T-helper 1 cell treated with Interleukin-12 subunit alpha and Interleukin-12 subunit beta and Interleukin-4 antibody, amounts not matched to agents 30 μg/mL and 1 μg/mL, for 36 hours (primary cell): ENCODE data around the gene MB21D2.

ENCODE experiments used
- H3K27ac Mint-ChIP-seq: one replicate; pipeline ENCODE4 v1.8.0; 2021; ENCODE audit warnings: mild to moderate bottlenecking, mixed read lengths
- H3K27me3 Mint-ChIP-seq: one replicate; pipeline ENCODE4 v1.8.0; 2021; ENCODE audit warnings: low read depth, mixed read lengths
- H3K36me3 Mint-ChIP-seq: one replicate; pipeline ENCODE4 v1.8.0; 2021; ENCODE audit warnings: low read depth, mixed read lengths
- H3K4me1 Mint-ChIP-seq: one replicate; pipeline ENCODE4 v1.8.0; 2021; ENCODE audit warnings: low read depth, mixed read lengths
- H3K4me3 Mint-ChIP-seq: one replicate; pipeline ENCODE4 v1.8.0; 2021; ENCODE audit warnings: mild to moderate bottlenecking, moderate library complexity, mixed read lengths
- H3K9me3 Mint-ChIP-seq: one replicate; pipeline ENCODE4 v1.8.0; 2021; ENCODE audit warnings: mixed read lengths

MB21D2 gene

GRCh38 chr3:192890347-192891335 is 27.0 kb downstream of the MB21D2 start:
- H3K27me3 Mint-ChIP-seq, result peaks cover 10% of the 10 kb centered on the region
- peak overlapping the region; percentile 37 for H3K4me3 Mint-ChIP-seq
- peak overlapping the region; percentile 83 for H3K27ac Mint-ChIP-seq
- H3K36me3 Mint-ChIP-seq, result peaks cover 36% of the 10 kb centered on the region
- H3K4me1 Mint-ChIP-seq, result peaks cover 84% of the 10 kb centered on the region
- H3K9me3 Mint-ChIP-seq, result peaks cover 3% of the 10 kb centered on the region

- Mint-ChIP-seq H3K4me3 (no peak overlapping the region), H3K9me3 (peaks cover 3% of the 10 kb centered on the region), H3K27ac (peak overlapping the region; percentile 86), H3K36me3 (peaks cover 39% of the 10 kb centered on the region), H3K27me3 (peaks cover 10% of the 10 kb centered on the region), H3K4me1 (peaks cover 84% of the 10 kb centered on the region)
Observed at GRCh38 chr3:192889679-192890078, 28.0 kb downstream of the MB21D2 start.

GRCh38 chr3:192888190-192888589 is 29.5 kb downstream of the MB21D2 start:
- Mint-ChIP-seq H3K9me3 (peaks cover 3% of the 10 kb centered on the region), H3K4me1 (peaks cover 74% of the 10 kb centered on the region), H3K27ac (peak overlapping the region; percentile 87), H3K4me3 (peak overlapping the region; percentile 41), H3K27me3 (peaks cover 9% of the 10 kb centered on the region), H3K36me3 (peaks cover 40% of the 10 kb centered on the region)

GRCh38 chr3:192887701-192888100 is 30.0 kb downstream of the MB21D2 start:
- peaks cover 73% of the 10 kb centered on the region for H3K4me1 Mint-ChIP-seq
- H3K27ac Mint-ChIP-seq, result peak overlapping the region; percentile 87
- H3K36me3 Mint-ChIP-seq, result peaks cover 37% of the 10 kb centered on the region
- peaks cover 6% of the 10 kb centered on the region for H3K27me3 Mint-ChIP-seq
- peaks cover 3% of the 10 kb centered on the region for H3K9me3 Mint-ChIP-seq
- H3K4me3 Mint-ChIP-seq, result peak overlapping the region; percentile 41

GRCh38 chr3:192887047-192887446 is 30.6 kb downstream of the MB21D2 start:
- peaks cover 36% of the 10 kb centered on the region for H3K36me3 Mint-ChIP-seq
- H3K9me3 Mint-ChIP-seq, result peaks cover 3% of the 10 kb centered on the region
- peaks cover 6% of the 10 kb centered on the region for H3K27me3 Mint-ChIP-seq
- H3K4me3 Mint-ChIP-seq, result peak overlapping the region; percentile 70
- peak overlapping the region; percentile 87 for H3K27ac Mint-ChIP-seq
- peaks cover 70% of the 10 kb centered on the region for H3K4me1 Mint-ChIP-seq

GRCh38 chr3:192884777-192885773 is 32.6 kb downstream of the MB21D2 start:
- Mint-ChIP-seq H3K27ac (no peak overlapping the region), H3K9me3 (no peaks in the 10 kb centered on the region), H3K36me3 (peaks cover 24% of the 10 kb centered on the region), H3K27me3 (peaks cover 6% of the 10 kb centered on the region), H3K4me3 (no peak overlapping the region), H3K4me1 (peaks cover 55% of the 10 kb centered on the region)

- Mint-ChIP-seq H3K4me3 (no peak overlapping the region), H3K27me3 (peaks cover 6% of the 10 kb centered on the region), H3K27ac (no peak overlapping the region), H3K9me3 (no peaks in the 10 kb centered on the region), H3K4me1 (peaks cover 43% of the 10 kb centered on the region), H3K36me3 (peaks cover 21% of the 10 kb centered on the region)
Observed at GRCh38 chr3:192883512-192883911, 34.1 kb downstream of the MB21D2 start.

GRCh38 chr3:192881159-192881786 is 36.4 kb downstream of the MB21D2 start:
- Mint-ChIP-seq H3K27ac (no peak overlapping the region), H3K4me3 (no peak overlapping the region), H3K36me3 (peaks cover 26% of the 10 kb centered on the region), H3K27me3 (peaks cover 4% of the 10 kb centered on the region), H3K9me3 (no peaks in the 10 kb centered on the region), H3K4me1 (peaks cover 33% of the 10 kb centered on the region)

- H3K4me1 Mint-ChIP-seq, result peaks cover 37% of the 10 kb centered on the region
- no peak overlapping the region for H3K4me3 Mint-ChIP-seq
- H3K36me3 Mint-ChIP-seq, result peaks cover 23% of the 10 kb centered on the region
- H3K27me3 Mint-ChIP-seq, result peaks cover 4% of the 10 kb centered on the region
- H3K27ac Mint-ChIP-seq, result no peak overlapping the region
- H3K9me3 Mint-ChIP-seq, result no peaks in the 10 kb centered on the region
Observed at GRCh38 chr3:192880313-192880712, 37.3 kb downstream of the MB21D2 start.

- Mint-ChIP-seq H3K4me3 (no peak overlapping the region), H3K4me1 (peaks cover 38% of the 10 kb centered on the region), H3K9me3 (no peaks in the 10 kb centered on the region), H3K27ac (no peak overlapping the region), H3K36me3 (peaks cover 18% of the 10 kb centered on the region), H3K27me3 (peaks cover 4% of the 10 kb centered on the region)
Observed at GRCh38 chr3:192879346-192880031, 38.2 kb downstream of the MB21D2 start.

GRCh38 chr3:192875971-192876565 is 41.6 kb downstream of the MB21D2 start:
- H3K36me3 Mint-ChIP-seq, result peaks cover 32% of the 10 kb centered on the region
- H3K4me1 Mint-ChIP-seq, result peaks cover 48% of the 10 kb centered on the region
- peaks cover 4% of the 10 kb centered on the region for H3K27me3 Mint-ChIP-seq
- no peaks in the 10 kb centered on the region for H3K9me3 Mint-ChIP-seq
- H3K4me3 Mint-ChIP-seq, result no peak overlapping the region
- H3K27ac Mint-ChIP-seq, result no peak overlapping the region

GRCh38 chr3:192870822-192871221 is 46.8 kb downstream of the MB21D2 start:
- Mint-ChIP-seq H3K36me3 (peaks cover 28% of the 10 kb centered on the region), H3K4me1 (peaks cover 57% of the 10 kb centered on the region), H3K27me3 (peaks cover 3% of the 10 kb centered on the region), H3K9me3 (no peaks in the 10 kb centered on the region), H3K4me3 (no peak overlapping the region), H3K27ac (no peak overlapping the region)
